GM23338 (cell line): ENCODE results near the gene CUTC.

Source experiments
- CREB1 ChIP-seq: fragments of 250-450 bp; sonication (Bioruptor Pico); IDR thresholded peaks from 2 replicates; pipeline ENCODE4 v1.5.0; 2020; ENCODE audit warnings: low read depth, mild to moderate bottlenecking, moderate library complexity
- EZH2 ChIP-seq: fragments of 200-600 bp; sonication (generic); IDR thresholded peaks from one replicate; pipeline ENCODE4 v1.8.0; 2017; ENCODE audit warnings: antibody characterized with exemption, mild to moderate bottlenecking, low read depth; ENCODE audit not compliant: unreplicated experiment
- EZH2phosphoT487 ChIP-seq: fragments of 200-600 bp; sonication (generic); IDR thresholded peaks from one replicate; pipeline ENCODE4 v1.8.1; 2018; ENCODE audit warnings: antibody characterized with exemption; ENCODE audit not compliant: unreplicated experiment
- JUNB ChIP-seq: IDR thresholded peaks from one replicate; pipeline ENCODE4 v1.6.1; 2016; ENCODE audit warnings: antibody characterized with exemption; ENCODE audit not compliant: unreplicated experiment
- NANOG ChIP-seq: IDR thresholded peaks from 2 replicates; pipeline ENCODE4 v1.6.1; 2016; ENCODE audit warnings: antibody characterized with exemption, borderline replicate concordance
- POLR2AphosphoS5 ChIP-seq: IDR thresholded peaks from 2 replicates; pipeline ENCODE4 v1.6.1; 2016; ENCODE audit warnings: antibody characterized with exemption, low read depth
- STAT1 ChIP-seq: IDR thresholded peaks from one replicate; pipeline ENCODE4 v1.6.1; 2016; ENCODE audit warnings: antibody characterized with exemption; ENCODE audit not compliant: unreplicated experiment
- ZNF114 ChIP-seq: fragments of 250-450 bp; sonication (Bioruptor Pico); IDR thresholded peaks from 2 replicates; pipeline ENCODE4 v1.5.0; 2020; ENCODE audit warnings: mild to moderate bottlenecking, moderate library complexity
- ZNF331 ChIP-seq: fragments of 250-450 bp; sonication (Bioruptor Pico); IDR thresholded peaks from 2 replicates; pipeline ENCODE4 v1.5.0; 2020; ENCODE audit warnings: low read depth, mild to moderate bottlenecking, moderate library complexity
- ZNF462 ChIP-seq: fragments of 250-450 bp; sonication (Bioruptor Pico); IDR thresholded peaks from 2 replicates; pipeline ENCODE4 v1.5.0; 2020; ENCODE audit warnings: mild to moderate bottlenecking, moderate library complexity
- TF ChIP-seq, protein P1 (sequence below), 2 experiments: fragments of 200-600 bp in 1 of 2; sonication (generic) in 1 of 2; conservative IDR thresholded peaks; 2 replicates each; pipeline versions ENCODE4 v1.5.1 to v1.6.1; 2016 to 2017; ENCODE audit warnings: antibody characterized with exemption in 2 of 2, low read depth in 2 of 2, mild to moderate bottlenecking in 2 of 2, moderate library complexity in 1 of 2
- TF ChIP-seq, protein P2 (sequence below): IDR thresholded peaks from one replicate; pipeline ENCODE4 v1.6.1; 2018; ENCODE audit warnings: antibody characterized with exemption; ENCODE audit not compliant: unreplicated experiment
- TF ChIP-seq, protein P3 (sequence below): IDR thresholded peaks from 2 replicates; pipeline ENCODE4 v1.6.1; 2016; ENCODE audit warnings: antibody characterized with exemption

- TF ChIP-seq, protein P1, sequence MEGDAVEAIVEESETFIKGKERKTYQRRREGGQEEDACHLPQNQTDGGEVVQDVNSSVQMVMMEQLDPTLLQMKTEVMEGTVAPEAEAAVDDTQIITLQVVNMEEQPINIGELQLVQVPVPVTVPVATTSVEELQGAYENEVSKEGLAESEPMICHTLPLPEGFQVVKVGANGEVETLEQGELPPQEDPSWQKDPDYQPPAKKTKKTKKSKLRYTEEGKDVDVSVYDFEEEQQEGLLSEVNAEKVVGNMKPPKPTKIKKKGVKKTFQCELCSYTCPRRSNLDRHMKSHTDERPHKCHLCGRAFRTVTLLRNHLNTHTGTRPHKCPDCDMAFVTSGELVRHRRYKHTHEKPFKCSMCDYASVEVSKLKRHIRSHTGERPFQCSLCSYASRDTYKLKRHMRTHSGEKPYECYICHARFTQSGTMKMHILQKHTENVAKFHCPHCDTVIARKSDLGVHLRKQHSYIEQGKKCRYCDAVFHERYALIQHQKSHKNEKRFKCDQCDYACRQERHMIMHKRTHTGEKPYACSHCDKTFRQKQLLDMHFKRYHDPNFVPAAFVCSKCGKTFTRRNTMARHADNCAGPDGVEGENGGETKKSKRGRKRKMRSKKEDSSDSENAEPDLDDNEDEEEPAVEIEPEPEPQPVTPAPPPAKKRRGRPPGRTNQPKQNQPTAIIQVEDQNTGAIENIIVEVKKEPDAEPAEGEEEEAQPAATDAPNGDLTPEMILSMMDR (conservative IDR thresholded peaks at IDR 0.05; ENCODE audit: low read depth in 2 of 2): peak; percentile 32 to 42
- TF ChIP-seq EZH2 (no peak), CREB1 (CRISPR knock-in tag) (no peak), NANOG (no peak), POLR2AphosphoS5 (no peak), EZH2phosphoT487 (no peak), ZNF462 (CRISPR knock-in tag) (no peak), JUNB (no peak), ZNF331 (no peak), STAT1 (no peak), ZNF114 (CRISPR knock-in tag) (no peak)
- TF ChIP-seq, protein P2, sequence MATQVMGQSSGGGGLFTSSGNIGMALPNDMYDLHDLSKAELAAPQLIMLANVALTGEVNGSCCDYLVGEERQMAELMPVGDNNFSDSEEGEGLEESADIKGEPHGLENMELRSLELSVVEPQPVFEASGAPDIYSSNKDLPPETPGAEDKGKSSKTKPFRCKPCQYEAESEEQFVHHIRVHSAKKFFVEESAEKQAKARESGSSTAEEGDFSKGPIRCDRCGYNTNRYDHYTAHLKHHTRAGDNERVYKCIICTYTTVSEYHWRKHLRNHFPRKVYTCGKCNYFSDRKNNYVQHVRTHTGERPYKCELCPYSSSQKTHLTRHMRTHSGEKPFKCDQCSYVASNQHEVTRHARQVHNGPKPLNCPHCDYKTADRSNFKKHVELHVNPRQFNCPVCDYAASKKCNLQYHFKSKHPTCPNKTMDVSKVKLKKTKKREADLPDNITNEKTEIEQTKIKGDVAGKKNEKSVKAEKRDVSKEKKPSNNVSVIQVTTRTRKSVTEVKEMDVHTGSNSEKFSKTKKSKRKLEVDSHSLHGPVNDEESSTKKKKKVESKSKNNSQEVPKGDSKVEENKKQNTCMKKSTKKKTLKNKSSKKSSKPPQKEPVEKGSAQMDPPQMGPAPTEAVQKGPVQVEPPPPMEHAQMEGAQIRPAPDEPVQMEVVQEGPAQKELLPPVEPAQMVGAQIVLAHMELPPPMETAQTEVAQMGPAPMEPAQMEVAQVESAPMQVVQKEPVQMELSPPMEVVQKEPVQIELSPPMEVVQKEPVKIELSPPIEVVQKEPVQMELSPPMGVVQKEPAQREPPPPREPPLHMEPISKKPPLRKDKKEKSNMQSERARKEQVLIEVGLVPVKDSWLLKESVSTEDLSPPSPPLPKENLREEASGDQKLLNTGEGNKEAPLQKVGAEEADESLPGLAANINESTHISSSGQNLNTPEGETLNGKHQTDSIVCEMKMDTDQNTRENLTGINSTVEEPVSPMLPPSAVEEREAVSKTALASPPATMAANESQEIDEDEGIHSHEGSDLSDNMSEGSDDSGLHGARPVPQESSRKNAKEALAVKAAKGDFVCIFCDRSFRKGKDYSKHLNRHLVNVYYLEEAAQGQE: no peak
- TF ChIP-seq, protein P3, sequence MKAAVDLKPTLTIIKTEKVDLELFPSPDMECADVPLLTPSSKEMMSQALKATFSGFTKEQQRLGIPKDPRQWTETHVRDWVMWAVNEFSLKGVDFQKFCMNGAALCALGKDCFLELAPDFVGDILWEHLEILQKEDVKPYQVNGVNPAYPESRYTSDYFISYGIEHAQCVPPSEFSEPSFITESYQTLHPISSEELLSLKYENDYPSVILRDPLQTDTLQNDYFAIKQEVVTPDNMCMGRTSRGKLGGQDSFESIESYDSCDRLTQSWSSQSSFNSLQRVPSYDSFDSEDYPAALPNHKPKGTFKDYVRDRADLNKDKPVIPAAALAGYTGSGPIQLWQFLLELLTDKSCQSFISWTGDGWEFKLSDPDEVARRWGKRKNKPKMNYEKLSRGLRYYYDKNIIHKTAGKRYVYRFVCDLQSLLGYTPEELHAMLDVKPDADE: no peak
Observed at GRCh38 chr10:99698504-99699080, 33.4 kb upstream of the CUTC start.
